ENCODE data around the gene ITPR3.

The ITPR3 gene

DNA sequence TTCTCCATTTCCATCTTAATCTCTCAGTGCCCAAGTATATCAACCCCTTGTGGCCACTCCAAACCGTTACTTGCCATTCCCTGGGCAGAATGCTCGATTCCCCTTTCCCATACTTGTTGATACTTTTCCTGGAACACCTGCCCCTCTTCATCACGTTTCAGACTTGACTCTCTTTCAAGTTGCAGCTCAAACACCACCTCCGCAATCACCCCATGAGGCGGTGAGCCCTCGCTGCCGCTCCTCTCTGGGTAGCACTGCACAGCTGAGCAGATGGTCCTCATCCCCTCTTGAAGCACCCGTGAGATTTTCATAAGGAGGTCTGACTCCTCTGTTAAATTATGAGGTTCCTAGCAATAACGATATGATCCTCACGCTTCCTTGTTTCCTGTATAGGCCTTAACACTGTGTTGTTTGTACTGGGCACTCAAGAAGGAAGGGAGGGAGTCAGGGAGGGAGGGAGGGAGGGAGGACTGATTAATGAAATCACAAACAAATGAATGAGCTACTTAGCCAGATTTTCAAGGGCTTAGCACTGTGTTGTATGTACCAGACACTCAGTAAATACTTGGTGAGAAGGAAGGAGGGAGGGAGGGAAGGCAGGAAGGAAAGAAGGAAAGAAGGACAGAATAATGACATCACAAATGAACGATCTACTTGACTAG lies 98.3 kb downstream of the ITPR3 start:
- no peaks in the 10 kb centered on the region for H3K9me2 ChIP-seq (replicated peaks; ENCODE audit: low read depth, low read length)
- TF ChIP-seq, protein P1, sequence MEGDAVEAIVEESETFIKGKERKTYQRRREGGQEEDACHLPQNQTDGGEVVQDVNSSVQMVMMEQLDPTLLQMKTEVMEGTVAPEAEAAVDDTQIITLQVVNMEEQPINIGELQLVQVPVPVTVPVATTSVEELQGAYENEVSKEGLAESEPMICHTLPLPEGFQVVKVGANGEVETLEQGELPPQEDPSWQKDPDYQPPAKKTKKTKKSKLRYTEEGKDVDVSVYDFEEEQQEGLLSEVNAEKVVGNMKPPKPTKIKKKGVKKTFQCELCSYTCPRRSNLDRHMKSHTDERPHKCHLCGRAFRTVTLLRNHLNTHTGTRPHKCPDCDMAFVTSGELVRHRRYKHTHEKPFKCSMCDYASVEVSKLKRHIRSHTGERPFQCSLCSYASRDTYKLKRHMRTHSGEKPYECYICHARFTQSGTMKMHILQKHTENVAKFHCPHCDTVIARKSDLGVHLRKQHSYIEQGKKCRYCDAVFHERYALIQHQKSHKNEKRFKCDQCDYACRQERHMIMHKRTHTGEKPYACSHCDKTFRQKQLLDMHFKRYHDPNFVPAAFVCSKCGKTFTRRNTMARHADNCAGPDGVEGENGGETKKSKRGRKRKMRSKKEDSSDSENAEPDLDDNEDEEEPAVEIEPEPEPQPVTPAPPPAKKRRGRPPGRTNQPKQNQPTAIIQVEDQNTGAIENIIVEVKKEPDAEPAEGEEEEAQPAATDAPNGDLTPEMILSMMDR (conservative IDR thresholded peaks at IDR 0.05; ENCODE audit: low read length), result no peak
- no peak for TF ChIP-seq EZH2phosphoT487 (IDR thresholded peaks at IDR 0.05; ENCODE audit: borderline replicate concordance)
- no peaks in the 10 kb centered on the region for H4K20me1 ChIP-seq (ENCODE audit: insufficient read depth, low read length, poor library complexity, severe bottlenecking)
- peaks cover 2% of the 10 kb centered on the region for H3K4me1 ChIP-seq (ENCODE audit: insufficient read depth, low read length, poor library complexity, severe bottlenecking)
- no peaks in the 10 kb centered on the region for H3F3A ChIP-seq (ENCODE audit: low read depth)
- no peaks in the 10 kb centered on the region for H3K79me2 ChIP-seq (ENCODE audit: insufficient read depth, low read length)
- no peak overlapping the region for H2AFZ ChIP-seq (ENCODE audit: low read length)
- no peaks in the 10 kb centered on the region for H3K9me3 ChIP-seq (ENCODE audit: insufficient read depth, low read depth, low read length)
- H3K27me3 ChIP-seq (ENCODE audit: insufficient read depth, low read length, poor library complexity, severe bottlenecking), result no peaks in the 10 kb centered on the region
- no peak overlapping the region for H3K4me2 ChIP-seq (ENCODE audit: low read depth, low read length, poor library complexity, severe bottlenecking)
- H3K4me3 ChIP-seq (ENCODE audit: low read length, poor library complexity, severe bottlenecking), result no peak overlapping the region
- H3K9ac ChIP-seq (ENCODE audit: low read depth, low read length, poor library complexity, severe bottlenecking), result no peak overlapping the region
- H3K36me3 ChIP-seq (ENCODE audit: insufficient read depth, low read length), result no peaks in the 10 kb centered on the region

DNA sequence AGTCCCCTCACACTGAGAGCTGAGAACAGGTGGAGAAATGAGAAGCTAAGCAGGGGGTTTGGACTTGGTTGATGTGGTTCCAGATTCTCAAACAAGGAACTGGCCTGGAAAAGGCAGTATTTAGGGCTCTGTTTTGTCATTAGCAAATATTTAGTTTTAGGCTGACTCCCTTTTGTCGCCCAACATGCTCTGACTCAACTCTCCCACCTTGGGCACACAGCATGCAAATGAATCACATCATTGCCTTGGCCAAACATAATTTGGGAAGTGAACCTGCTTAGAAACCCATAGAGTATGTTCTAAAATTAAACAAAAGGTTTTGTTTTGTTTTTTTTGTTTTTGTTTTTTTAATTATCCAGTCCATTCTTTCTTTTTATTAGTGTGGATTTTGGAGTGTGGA lies 99.9 kb downstream of the ITPR3 start:
- Histone ChIP-seq H3K4me1 (ENCODE audit: insufficient read depth, low read length, poor library complexity, severe bottlenecking) (peaks cover 4% of the 10 kb centered on the region), H4K20me1 (ENCODE audit: insufficient read depth, low read length, poor library complexity, severe bottlenecking) (no peaks in the 10 kb centered on the region)

DNA sequence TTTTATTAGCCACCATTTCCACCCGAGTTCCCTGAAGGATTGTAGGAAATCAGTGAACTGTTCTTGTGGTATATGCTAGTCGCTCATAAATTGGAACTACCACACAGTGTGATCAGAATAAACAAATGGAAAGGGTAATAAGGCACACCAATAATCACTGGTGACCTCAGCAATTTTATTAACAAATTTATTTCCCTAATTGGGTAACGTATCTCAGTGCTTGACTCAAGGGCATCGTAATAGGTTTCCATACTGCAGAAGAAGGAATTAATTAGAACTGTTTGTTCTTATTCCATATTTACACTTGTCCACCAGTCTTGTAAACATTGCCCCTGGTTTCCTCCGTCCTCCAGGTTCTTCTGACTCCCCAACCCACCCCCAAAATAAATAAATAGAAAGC lies 100.4 kb downstream of the ITPR3 start:
- Histone ChIP-seq H3K9ac (ENCODE audit: low read depth, low read length, poor library complexity, severe bottlenecking) (no peak overlapping the region), H3K36me3 (ENCODE audit: insufficient read depth, low read length) (no peaks in the 10 kb centered on the region), H3F3A (ENCODE audit: low read depth) (no peaks in the 10 kb centered on the region), H3K4me3 (ENCODE audit: low read length, poor library complexity, severe bottlenecking) (no peak overlapping the region), H3K9me2 (replicated peaks; ENCODE audit: low read depth, low read length) (no peaks in the 10 kb centered on the region), H3K4me2 (ENCODE audit: low read depth, low read length, poor library complexity, severe bottlenecking) (no peak overlapping the region), H3K79me2 (ENCODE audit: insufficient read depth, low read length) (no peaks in the 10 kb centered on the region), H4K20me1 (ENCODE audit: insufficient read depth, low read length, poor library complexity, severe bottlenecking) (no peaks in the 10 kb centered on the region), H3K4me1 (ENCODE audit: insufficient read depth, low read length, poor library complexity, severe bottlenecking) (peaks cover 4% of the 10 kb centered on the region), H2AFZ (ENCODE audit: low read length) (no peak overlapping the region), H3K27me3 (ENCODE audit: insufficient read depth, low read length, poor library complexity, severe bottlenecking) (no peaks in the 10 kb centered on the region), H3K9me3 (ENCODE audit: insufficient read depth, low read depth, low read length) (no peaks in the 10 kb centered on the region)
- TF ChIP-seq, protein P1 (conservative IDR thresholded peaks at IDR 0.05; ENCODE audit: low read length), result no peak
- TF ChIP-seq EZH2phosphoT487 (IDR thresholded peaks at IDR 0.05; ENCODE audit: borderline replicate concordance), result no peak

More for the DNA sequence above, 99.9 kb downstream of the ITPR3 start:
- Histone ChIP-seq H3K9me2 (replicated peaks; ENCODE audit: low read depth, low read length) (no peaks in the 10 kb centered on the region), H2AFZ (ENCODE audit: low read length) (no peak overlapping the region), H3K27me3 (ENCODE audit: insufficient read depth, low read length, poor library complexity, severe bottlenecking) (no peaks in the 10 kb centered on the region), H3K9ac (ENCODE audit: low read depth, low read length, poor library complexity, severe bottlenecking) (no peak overlapping the region), H3K36me3 (ENCODE audit: insufficient read depth, low read length) (no peaks in the 10 kb centered on the region), H3K4me3 (ENCODE audit: low read length, poor library complexity, severe bottlenecking) (no peak overlapping the region), H3K4me2 (ENCODE audit: low read depth, low read length, poor library complexity, severe bottlenecking) (no peak overlapping the region), H3F3A (ENCODE audit: low read depth) (no peaks in the 10 kb centered on the region), H3K79me2 (ENCODE audit: insufficient read depth, low read length) (no peaks in the 10 kb centered on the region), H3K9me3 (ENCODE audit: insufficient read depth, low read depth, low read length) (no peaks in the 10 kb centered on the region)
- TF ChIP-seq, protein P1 (conservative IDR thresholded peaks at IDR 0.05; ENCODE audit: low read length), result no peak
- TF ChIP-seq EZH2phosphoT487 (IDR thresholded peaks at IDR 0.05; ENCODE audit: borderline replicate concordance), result no peak
